ACHN (cell line): ENCODE data around the gene SEPTIN1.
A peak's percentile ranks its signal among the peaks of the same experiment; 100 is the strongest.
"Not testable (repeated sequence)": the region's sequence is repeated elsewhere in the genome, so short reads cannot be mapped to it uniquely, and the experiment has no call there.

ENCODE experiments used
- DNase-seq: peaks from one replicate; pipeline ENCODE4 v3.0.0-alpha.2; 2015
- in situ Hi-C: cut with HindIII; loops from 2 replicates; pipeline ENCODE4 v1.10.0; 2017; ENCODE audit warnings: low sequenced_read_pairs, low pct_ligation_motif_present, low pct_unique_long_range_greater_than_20kb

The SEPTIN1 gene

DNA sequence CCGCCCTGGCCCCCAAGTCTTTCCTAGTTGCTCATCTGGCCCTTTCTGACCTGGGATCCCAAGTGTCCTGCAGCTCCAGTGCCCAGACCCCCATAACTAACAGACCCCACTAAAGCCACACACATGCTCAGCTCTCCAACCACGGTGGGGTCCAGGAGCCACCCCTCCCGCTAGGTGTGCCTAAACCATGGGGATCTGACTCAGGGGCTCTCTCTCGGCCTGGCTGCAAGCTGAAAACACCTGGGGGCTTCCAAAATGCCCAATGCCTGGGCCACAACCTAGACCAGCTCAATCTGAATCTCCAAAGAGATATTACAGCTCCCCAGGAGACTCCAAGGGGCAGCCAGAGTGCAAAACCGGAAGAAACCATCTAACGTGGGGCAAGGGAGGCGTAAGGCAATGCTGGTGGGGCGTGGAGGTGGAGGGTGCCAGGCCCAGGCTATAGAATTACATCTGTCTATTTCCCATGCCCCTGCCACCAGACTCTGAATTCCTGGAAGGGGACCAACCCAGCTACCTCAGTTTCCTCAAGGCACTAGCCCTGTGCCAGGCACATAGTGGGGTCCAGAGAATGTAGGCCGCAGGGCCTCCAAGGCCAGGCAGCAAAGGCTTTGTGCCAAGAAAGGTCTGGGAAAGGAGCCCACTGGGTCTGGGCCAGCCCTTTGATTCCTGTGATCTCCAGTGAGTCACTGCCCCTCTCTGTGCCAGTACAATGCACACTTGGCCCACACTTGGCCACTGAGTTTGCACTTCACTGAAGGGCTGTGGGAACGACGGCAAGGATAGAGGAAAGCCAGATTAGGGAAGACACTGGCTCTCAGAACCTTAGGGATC, 30.6 kb downstream of the SEPTIN1 start:
- in situ Hi-C loops: no loop called here
- DNase-seq: peak; percentile 96

DNA sequence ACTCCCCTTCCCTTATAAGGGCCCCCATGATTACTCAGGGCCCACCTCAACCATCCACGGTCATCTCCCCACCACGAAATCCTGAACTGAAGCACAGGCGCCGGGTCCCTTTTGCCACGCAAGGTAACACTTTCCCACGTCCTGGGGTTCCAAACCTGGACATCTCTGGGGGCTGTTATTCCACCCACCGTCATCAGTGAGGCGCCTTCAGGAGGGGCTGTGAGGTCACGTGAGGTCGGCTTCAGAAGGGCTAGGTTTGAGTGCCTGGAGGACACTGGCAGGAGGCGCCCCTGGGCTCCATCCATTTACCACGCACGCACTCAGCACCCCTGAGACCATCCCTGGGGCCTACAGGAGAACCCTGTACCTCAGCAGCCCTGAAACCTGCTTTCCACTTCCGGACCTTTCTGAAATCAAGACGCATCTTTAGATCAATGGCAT, 31.3 kb downstream of the SEPTIN1 start:
- in situ Hi-C loops: no loop called here
- DNase-seq: no peak

DNA sequence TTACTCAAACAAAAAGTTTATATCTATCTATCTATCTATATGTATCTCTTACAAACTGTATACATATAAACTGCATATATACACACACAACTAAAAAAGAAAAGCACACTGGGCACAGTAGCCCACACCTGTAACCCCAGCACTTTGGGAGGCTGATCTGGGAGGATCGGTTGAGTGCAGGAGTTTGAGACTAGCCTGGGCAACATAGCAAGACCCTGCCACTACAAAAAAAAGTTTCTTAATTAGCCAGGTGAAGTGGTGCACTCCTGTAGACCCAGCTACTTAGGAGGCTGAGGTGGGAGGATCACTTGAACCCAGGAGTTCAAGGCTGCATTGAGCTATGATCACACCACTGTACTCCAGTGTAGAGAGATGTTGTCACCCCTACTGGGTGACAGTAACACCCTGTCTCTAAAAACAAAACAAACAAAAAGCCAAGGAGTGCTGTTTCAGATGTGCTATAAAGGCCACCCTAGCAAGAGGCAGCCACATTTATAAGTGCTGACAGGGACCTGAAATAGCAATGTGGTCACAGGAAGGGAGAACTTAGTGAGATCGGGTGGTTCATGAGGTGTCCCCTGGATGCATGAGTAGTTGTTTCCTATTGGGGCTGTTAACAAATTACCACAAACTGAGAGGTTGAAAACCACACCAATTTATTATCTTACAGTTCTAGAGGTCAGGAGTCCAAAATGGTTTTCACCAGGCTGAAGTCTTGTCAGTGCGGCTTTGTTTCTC, 32.1 kb downstream of the SEPTIN1 start:
- in situ Hi-C loops: no loop called here
- no peak for DNase-seq

DNA sequence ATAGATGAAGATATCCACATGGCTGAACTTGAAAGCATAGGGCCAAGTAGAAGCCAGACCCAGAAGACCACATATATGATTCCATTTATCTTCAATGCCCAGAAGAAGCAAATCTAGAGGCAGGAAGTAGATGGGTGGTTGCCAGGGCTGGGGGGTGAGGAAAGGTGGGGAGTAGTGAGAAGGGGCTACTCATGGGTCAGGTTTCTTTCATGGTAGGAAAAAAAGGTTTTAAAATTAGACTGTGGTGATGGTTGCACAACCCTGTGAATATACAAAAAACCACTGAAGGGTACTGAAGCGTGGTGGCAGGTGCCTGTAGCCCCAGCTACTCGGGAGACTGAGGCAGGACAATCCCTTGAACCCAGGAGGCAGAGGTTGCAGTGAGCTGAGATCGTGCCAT, 32.7 kb downstream of the SEPTIN1 start:
- in situ Hi-C loops: no loop called here
- no peak for DNase-seq

DNA sequence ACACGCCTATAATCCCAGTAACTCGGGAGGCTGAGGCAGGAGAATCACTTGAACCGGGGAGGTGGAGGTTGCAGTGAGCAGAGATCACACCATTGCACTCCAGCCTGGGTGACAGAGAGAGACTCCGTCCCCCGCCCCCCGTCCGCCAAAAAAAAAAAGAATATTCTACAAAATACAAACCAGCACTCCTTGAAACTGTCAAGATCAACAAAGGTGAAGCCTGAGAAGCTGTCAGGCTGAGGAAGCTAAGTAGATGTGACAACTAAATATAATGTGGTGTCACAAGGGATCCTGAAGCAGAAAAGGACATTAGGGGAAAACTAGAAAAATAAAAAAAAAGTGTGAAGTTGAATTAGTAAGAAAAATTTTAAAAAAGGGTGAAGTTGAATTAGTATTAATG, 33.4 kb downstream of the SEPTIN1 start:
- in situ Hi-C loops: no loop called here
- DNase-seq: no peak

DNA sequence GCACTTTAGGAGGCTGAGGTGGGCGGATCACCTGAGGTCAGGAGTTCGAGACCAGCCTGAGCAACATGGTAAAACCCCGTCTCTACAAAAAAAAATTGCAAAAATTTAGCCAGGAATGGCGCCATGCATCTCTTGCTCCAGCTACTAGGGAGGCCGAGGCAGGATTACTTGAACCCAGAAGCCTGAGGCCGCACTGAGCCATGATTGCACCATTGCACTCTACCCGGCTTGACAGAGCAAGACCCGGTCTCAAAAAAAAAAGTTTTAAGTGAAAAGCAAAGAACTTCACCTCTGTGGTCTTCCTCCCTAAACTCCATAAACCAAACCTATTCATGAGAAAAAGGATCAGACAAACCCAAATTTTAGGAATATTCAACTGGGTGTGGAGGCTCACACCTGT, 34.2 kb downstream of the SEPTIN1 start:
- in situ Hi-C loops: no loop called here
- DNase-seq: no peak

DNA sequence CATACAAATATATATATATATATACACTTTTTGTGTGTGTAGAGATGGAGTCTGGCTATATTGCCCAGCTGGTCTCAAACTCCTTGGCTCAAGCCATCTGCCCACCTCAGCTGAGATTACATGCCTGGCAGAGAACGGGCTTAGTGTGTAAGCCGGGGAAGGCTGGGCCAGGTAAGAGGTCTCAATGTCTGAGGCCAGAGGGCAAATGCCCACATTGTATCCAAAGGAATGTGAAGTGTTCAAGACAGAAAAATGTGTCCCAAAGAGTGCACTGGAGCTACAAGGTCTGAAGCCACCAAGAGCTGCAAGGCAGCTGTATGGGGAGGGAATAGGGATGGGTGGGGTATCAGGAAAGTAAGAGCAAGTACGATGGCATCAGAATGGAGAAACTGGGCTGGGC, 36.1 kb downstream of the SEPTIN1 start:
- no peak for DNase-seq
- in situ Hi-C loops: no loop called here

DNA sequence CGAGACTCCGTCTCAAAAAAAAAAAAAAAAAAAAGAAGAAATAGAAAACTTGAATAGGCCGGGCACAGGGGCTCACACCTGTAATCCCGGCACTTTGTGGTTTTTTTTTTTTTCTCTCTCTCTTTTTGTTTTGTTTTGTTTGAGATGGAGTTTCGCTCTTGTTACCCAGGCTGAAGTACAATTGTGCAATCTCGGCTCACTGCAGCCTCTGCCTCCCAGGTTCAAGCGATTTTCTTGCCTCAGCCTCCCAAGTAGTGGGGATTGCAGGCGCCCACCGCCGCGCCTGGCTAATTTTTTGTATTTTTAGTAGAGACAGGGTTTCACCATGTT, 38.9 kb downstream of the SEPTIN1 start:
- in situ Hi-C loops, DNase-seq: not testable (repeated sequence)

DNA sequence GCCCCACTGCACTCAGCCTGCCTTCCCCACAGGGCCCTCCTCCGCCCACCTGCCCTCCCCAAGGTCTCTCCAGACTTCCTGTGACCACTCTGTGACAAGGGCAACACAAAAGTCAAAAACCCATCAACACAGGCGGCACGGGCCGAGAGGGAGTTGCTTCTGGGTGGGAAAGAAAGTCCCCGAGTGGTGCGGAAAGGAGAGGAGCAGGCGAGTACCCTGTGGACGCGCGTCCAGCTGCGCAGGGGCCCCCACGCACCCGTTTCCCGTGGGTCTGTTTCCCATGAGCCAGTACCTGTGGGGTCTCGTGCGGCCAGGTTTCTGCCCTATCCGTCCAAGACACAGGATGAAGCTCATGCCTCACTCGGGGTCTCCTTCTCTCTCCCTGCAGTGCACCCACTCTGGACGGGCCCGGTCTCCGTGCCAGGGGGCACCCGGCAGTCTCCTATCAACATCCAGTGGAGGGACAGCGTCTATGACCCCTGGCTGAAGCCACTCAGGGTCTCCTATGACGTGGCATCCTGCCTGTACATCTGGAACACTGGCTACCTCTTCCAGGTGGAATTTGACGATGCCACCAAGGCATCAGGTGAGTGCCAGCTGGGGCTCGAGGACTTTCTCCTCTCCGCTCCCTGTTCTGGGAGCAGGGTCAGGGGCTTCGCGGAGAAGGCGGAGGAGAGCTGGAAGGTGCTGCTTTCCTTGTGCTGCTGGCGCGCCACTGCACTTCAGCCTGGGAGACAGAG, 39.4 kb downstream of the SEPTIN1 start:
- no peak for DNase-seq
- in situ Hi-C loops: no loop called here

DNA sequence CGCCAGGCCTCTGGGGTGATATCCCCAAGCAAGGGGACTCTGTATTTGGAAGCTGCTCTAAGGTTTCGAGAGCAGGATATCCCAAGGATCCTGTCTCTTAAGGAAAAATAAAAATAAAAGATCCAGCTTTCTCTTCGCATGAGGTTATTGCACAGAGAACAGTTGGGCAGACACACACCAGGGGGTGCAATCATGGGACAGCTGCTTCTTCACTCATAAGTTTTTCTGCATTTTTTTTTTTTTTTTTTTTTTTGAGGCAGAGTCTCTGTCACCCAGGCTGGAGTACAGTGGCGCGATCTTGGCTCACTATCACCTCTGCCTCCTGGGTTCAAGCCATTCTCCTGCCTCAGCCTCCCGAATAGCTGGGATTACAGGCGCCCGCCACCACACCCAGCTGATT, 40.4 kb downstream of the SEPTIN1 start:
- in situ Hi-C loops, DNase-seq: not testable (repeated sequence)

DNA sequence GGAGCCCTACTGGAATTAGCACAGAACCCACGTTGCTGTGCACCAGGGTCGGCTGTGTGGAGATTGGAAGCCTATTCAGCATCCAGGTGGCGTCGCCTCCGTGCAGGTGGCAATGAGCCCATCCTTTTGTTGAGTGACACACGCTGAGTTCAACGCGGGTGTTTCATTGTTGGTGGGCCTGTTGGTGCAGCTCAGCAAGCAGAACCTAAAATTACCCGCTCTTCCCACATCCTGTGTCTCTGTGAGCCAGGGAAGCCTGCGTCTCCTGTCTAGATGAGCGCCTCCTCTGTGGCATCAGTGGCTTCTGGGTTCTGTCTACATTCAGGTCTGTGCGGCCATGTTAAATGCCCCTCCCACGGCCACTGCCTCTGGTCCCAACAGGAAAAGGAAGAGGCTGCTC, 41.7 kb downstream of the SEPTIN1 start:
- in situ Hi-C loops: no loop called here
- no peak for DNase-seq

DNA sequence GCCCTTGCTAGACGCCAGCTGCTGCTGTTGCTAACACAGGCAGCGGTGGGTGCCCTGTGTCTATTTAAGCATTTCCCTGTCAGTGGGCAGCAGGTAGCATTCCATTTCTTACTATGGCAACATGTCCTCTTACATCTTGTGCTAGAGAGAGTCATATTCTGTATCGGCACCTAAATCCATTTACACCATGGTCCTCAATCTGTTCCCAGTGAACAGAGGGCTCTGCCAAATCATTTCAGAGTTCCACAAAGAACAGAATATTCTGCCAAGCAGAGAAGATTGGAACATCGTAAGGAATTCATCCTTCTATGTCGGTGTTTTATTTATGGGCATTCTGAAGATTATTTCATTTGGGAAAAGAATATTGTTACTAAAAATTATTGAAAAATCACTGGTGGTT, 43.6 kb downstream of the SEPTIN1 start:
- DNase-seq, in situ Hi-C loops: not testable (repeated sequence)

DNA sequence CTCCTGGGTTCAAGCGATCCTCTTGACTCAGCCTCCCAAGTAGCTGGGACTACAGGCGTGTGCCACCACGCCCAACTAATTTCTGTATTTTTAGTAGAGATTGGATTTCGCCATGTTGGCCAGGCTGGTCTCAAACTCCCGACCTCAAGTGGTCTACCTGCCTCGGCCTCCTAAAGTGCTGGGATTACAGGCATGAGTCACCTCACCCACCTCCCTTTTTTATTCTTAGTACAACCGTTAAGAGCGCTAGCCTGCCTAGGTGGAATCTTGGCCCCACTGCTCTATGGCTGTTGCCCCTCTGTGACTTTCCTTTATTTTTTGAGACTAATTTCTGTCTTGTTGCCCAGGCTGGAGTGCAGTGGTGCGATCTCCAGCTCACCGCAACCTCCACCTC, 44.4 kb downstream of the SEPTIN1 start:
- DNase-seq, in situ Hi-C loops: not testable (repeated sequence)

DNA sequence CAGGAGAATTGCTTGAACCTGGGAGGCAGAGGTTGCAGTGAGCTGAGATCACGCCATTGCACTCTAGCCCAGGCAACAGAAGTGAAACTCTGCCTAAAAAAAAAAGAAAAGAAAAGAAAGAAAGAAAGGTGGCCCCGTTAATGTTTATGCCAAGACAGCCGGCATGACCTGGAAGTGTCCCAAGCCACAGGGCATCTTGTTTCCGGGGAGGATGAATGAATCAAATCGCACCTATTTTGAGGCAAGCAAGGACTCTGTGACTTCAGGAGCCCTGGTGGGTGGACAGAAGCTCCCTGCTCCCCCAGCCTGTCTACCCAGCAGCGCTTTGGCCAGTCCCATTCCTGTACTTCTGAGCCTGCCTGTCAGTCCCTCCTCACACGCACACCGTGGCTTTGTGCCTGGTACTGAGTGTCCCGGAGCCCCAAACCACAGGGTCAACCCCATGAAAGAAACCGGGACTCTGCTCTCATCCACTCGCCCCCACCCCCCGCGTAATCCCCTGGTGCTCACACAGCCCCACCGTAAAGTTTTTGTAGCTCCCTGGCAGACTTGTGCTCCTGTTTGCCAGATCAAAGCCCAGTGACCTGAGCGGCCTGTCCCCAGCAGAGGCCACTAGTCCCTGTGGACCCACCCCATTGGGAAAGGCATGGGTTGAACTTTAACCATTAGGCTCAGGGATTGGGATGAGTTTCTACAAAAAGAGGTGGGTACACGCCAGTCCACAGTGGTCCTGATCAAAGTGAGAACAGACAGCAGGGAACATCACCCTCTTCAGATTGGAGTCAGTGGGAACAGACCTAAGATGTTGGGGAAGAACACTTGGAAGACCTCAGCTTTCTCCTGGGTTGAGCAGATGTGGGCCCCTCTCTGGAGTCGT, 46.5 kb downstream of the SEPTIN1 start:
- peak; percentile 64 for DNase-seq
- in situ Hi-C loops: no loop called here

DNA sequence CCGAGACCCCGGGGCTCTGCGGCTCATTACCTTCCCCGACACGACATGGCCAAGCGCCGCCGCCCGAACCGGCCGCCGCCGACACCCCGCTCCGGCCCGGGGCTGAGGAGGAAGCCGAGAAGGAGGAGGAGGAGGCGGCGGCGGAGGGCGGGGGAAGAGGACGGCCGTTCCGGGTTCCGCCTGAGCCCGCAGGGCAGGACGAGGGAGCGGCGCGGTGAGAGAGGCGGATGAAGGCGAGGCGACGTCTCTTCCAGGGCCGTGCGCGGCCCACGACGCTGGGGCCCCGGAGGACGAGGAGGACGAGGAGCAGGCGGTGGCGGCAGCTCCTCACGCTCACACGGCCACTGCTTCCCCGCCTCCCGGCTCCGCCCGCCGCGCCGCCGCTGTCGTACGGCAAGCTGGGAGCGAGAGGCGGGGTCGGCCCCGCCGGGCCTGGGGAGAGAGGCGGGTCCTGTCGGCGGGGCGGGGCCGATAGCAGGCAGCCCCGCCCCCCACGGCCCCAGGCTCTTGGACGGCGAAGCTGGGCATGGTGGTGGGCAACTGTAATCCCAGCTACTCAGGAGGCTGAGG, 47.2 kb downstream of the SEPTIN1 start:
- DNase-seq: peak; percentile 90
- in situ Hi-C loops: not testable (repeated sequence)

DNA sequence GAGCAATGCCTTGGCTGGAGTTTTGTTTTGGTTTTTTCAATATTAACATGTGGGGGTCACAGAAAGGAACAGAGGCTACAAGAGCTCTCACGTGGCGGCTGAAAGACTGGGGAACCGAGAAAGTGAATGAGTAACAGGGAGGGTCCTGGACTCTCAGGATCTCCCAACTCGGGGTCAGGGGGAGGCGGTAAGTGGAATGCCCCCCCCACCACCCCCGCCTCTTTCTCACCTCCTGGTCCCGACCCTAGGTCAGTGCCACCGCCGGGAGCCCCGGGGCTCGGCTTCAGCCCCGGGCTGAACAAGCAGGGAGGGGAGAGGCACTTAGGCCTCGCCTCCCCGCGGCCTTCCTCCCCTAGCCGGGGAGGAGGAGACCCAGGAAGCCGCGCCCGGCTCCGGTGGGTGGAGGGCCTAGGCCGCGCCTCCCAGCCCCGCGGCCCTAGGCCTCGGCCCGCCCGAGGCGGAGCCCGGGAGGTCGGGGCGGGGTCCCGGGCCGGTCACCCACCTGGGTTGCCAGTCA, 47.8 kb downstream of the SEPTIN1 start:
- DNase-seq: peak; percentile 91
- in situ Hi-C loops: not testable (repeated sequence)
